IMR-90 (cell line): Measurements from ENCODE around the gene INPPL1. TPM values are rescaled to one million over a fixed set of nuclear protein-coding genes. Genes with fewer than 3 reads are reported as not detected.

ENCODE experiments used
- ATAC-seq: fragments of 200-7000 bp; cut with Tn5 transposase; 2 replicates; pipeline ENCODE4 v1.9.1; 2020; ENCODE audit warnings: low read depth, mild to moderate bottlenecking, moderate library complexity
- BruUV-seq: library from RNA; stranded (reverse); fragments of 400-500 nt; replicated peaks from 2 replicates; lab custom pipeline; 2021; lab: Mats Ljungman, UMichigan
- CTCF ChIA-PET: fragments of 300-600 bp; formaldehyde crosslinking; extraction: SDS; loops from one replicate; lab custom pipeline; 2021; ENCODE audit warnings: antibody characterized with exemption; lab: Yijun Ruan, JAX
- POLR2A ChIA-PET: fragments of 300-600 bp; sonication (Branson Sonifier 250); formaldehyde crosslinking; loops from one replicate; lab custom pipeline; 2022; ENCODE audit warnings: antibody characterized with exemption; ENCODE audit not compliant: unreplicated experiment; lab: Charles Lee
- DNase-seq: peaks from one replicate; pipeline ENCODE4 v3.0.0; 2013
- H2AFZ ChIP-seq: replicated peaks from 2 replicates; pipeline ENCODE3; 2013; ENCODE audit warnings: low read length, mild to moderate bottlenecking; ENCODE audit not compliant: poor library complexity
- H2AK5ac ChIP-seq: 2 replicates; pipeline ENCODE4 v1.6.1; 2013; ENCODE audit warnings: low read depth, low read length, inconsistent platforms
- H2AK9ac ChIP-seq: replicated peaks from 2 replicates; pipeline ENCODE3; 2013; ENCODE audit warnings: mild to moderate bottlenecking, low read depth, low read length, moderate library complexity; ENCODE audit not compliant: poor library complexity
- H2BK120ac ChIP-seq: 2 replicates; pipeline ENCODE4 v1.6.1; 2013; ENCODE audit warnings: low read depth, low read length, inconsistent platforms
- H2BK15ac ChIP-seq: 3 replicates; pipeline ENCODE4 v1.6.1; 2013; ENCODE audit warnings: low read depth, low read length, inconsistent platforms
- H2BK20ac ChIP-seq: 2 replicates; pipeline ENCODE4 v1.6.1; 2013; ENCODE audit warnings: low read depth, mild to moderate bottlenecking, inconsistent platforms, low read length, moderate library complexity
- H2BK5ac ChIP-seq: 2 replicates; pipeline ENCODE4 v1.6.1; 2013; ENCODE audit warnings: mild to moderate bottlenecking, low read depth, low read length, inconsistent platforms; ENCODE audit not compliant: poor library complexity, severe bottlenecking
- H3K14ac ChIP-seq: replicated peaks from 2 replicates; pipeline ENCODE4 v1.6.1; 2013; ENCODE audit warnings: low read depth, low read length, inconsistent platforms
- H3K18ac ChIP-seq: 2 replicates; pipeline ENCODE4 v1.6.1; 2013; ENCODE audit warnings: low read depth, low read length, control low read depth
- H3K23ac ChIP-seq: 2 replicates; pipeline ENCODE4 v1.6.1; 2013; ENCODE audit warnings: low read depth, low read length, inconsistent platforms
- H3K27ac ChIP-seq: 2 replicates; pipeline ENCODE4 v1.5.1; 2013; ENCODE audit warnings: mild to moderate bottlenecking, control low read depth, low read length; ENCODE audit not compliant: insufficient read depth
- H3K27me3 ChIP-seq: 2 replicates; pipeline ENCODE4 v1.6.1; 2013; ENCODE audit warnings: low read length; ENCODE audit not compliant: control insufficient read depth, insufficient read depth
- H3K36me3 ChIP-seq: 2 replicates; pipeline ENCODE4 v1.6.1; 2013; ENCODE audit warnings: low read length, mixed read lengths; ENCODE audit not compliant: control insufficient read depth, insufficient read depth
- H3K4ac ChIP-seq: 2 replicates; pipeline ENCODE4 v1.6.1; 2013; ENCODE audit warnings: low read depth, low read length, inconsistent platforms
- H3K4me1 ChIP-seq: 2 replicates; pipeline ENCODE4 v1.6.1; 2013; ENCODE audit warnings: low read length, mixed read lengths; ENCODE audit not compliant: control insufficient read depth, insufficient read depth
- H3K4me2 ChIP-seq: 2 replicates; pipeline ENCODE4 v1.6.1; 2013; ENCODE audit warnings: low read depth, mild to moderate bottlenecking, control low read depth, low read length, moderate library complexity
- H3K4me3 ChIP-seq: 2 replicates; pipeline ENCODE4 v1.5.1; 2013; ENCODE audit warnings: low read depth, mild to moderate bottlenecking, control low read depth, low read length, moderate library complexity; ENCODE audit not compliant: insufficient read depth
- H3K56ac ChIP-seq: 2 replicates; pipeline ENCODE4 v1.6.1; 2013; ENCODE audit warnings: low read length, inconsistent platforms; ENCODE audit not compliant: insufficient read depth; ENCODE audit errors: extremely low read depth
- H3K79me1 ChIP-seq, 2 experiments: 2 replicates each; pipeline ENCODE4 v1.6.1; 2013; ENCODE audit warnings: low read length in 2 of 2, inconsistent platforms in 1 of 2, low read depth in 1 of 2
- H3K9ac ChIP-seq: 2 replicates; pipeline ENCODE4 v1.6.1; 2013; ENCODE audit warnings: low read depth, low read length, control low read depth
- H3K9me1 ChIP-seq: 2 replicates; pipeline ENCODE4 v1.6.1; 2013; ENCODE audit warnings: low read length, inconsistent platforms; ENCODE audit not compliant: insufficient read depth
- H3K9me3 ChIP-seq: 2 replicates; pipeline ENCODE4 v1.6.1; 2013; ENCODE audit warnings: low read length; ENCODE audit not compliant: control insufficient read depth, insufficient read depth
- H4K20me1 ChIP-seq: 2 replicates; pipeline ENCODE4 v1.6.1; 2013; ENCODE audit warnings: low read length, inconsistent platforms; ENCODE audit not compliant: insufficient read depth
- H4K5ac ChIP-seq: 2 replicates; pipeline ENCODE4 v1.6.1; 2013; ENCODE audit warnings: mild to moderate bottlenecking, low read depth, low read length, control low read depth
- H4K8ac ChIP-seq, 2 experiments: 2 replicates each; pipeline ENCODE4 v1.6.1; 2013; ENCODE audit warnings: low read depth in 2 of 2, low read length in 2 of 2, control low read depth in 1 of 2, inconsistent platforms in 1 of 2
- H4K91ac ChIP-seq: 2 replicates; pipeline ENCODE4 v1.6.1; 2013; ENCODE audit warnings: low read depth, low read length, inconsistent platforms; ENCODE audit not compliant: insufficient read depth
- BHLHE40 ChIP-seq: fragments of 150-350 bp; IDR thresholded peaks from 2 replicates; pipeline ENCODE4 v1.6.1; 2016; ENCODE audit warnings: mild to moderate bottlenecking, low read depth, low read length
- CEBPB ChIP-seq: IDR thresholded peaks from 2 replicates; pipeline ENCODE4 v1.6.1; 2012; ENCODE audit warnings: low read depth, low read length, improper control_type of control experiment
- CHD1 ChIP-seq: IDR thresholded peaks from 2 replicates; pipeline ENCODE4 v1.6.1; 2012; ENCODE audit warnings: low read depth, low read length, improper control_type of control experiment
- CTCF ChIP-seq: conservative IDR thresholded peaks from 2 replicates; pipeline ENCODE4 v1.5.1; 2012; ENCODE audit warnings: mild to moderate bottlenecking, low read depth, low read length, improper control_type of control experiment
- FOS ChIP-seq: fragments of 150-350 bp; IDR thresholded peaks from 2 replicates; pipeline ENCODE4 v1.6.1; 2016; ENCODE audit warnings: low read depth, low read length
- MAFK ChIP-seq: IDR thresholded peaks from 2 replicates; pipeline ENCODE4 v1.6.1; 2012; ENCODE audit warnings: low read depth, low read length, improper control_type of control experiment
- MAZ ChIP-seq: IDR thresholded peaks from 2 replicates; pipeline ENCODE4 v1.6.1; 2012; ENCODE audit warnings: low read depth, mild to moderate bottlenecking, low read length, improper control_type of control experiment, moderate library complexity, borderline replicate concordance
- MXI1 ChIP-seq: IDR thresholded peaks from 2 replicates; pipeline ENCODE4 v1.6.1; 2012; ENCODE audit warnings: low read depth, mild to moderate bottlenecking, low read length, moderate library complexity, borderline replicate concordance
- NFE2L2 ChIP-seq: fragments of 150-350 bp; IDR thresholded peaks from 2 replicates; pipeline ENCODE4 v1.6.1; 2016; ENCODE audit warnings: low read depth, mild to moderate bottlenecking, low read length
- POLR2A ChIP-seq: IDR thresholded peaks from 2 replicates; pipeline ENCODE4 v1.6.1; 2012; ENCODE audit warnings: mild to moderate bottlenecking, low read depth, low read length
- RAD21 ChIP-seq: IDR thresholded peaks from 2 replicates; pipeline ENCODE4 v1.6.1; 2012; ENCODE audit warnings: low read length, improper control_type of control experiment
- RCOR1 ChIP-seq: IDR thresholded peaks from 2 replicates; pipeline ENCODE4 v1.6.1; 2012; ENCODE audit warnings: mild to moderate bottlenecking, low read length, improper control_type of control experiment; ENCODE audit not compliant: insufficient replicate concordance
- RFX5 ChIP-seq: IDR thresholded peaks from 2 replicates; pipeline ENCODE4 v1.8.0; 2012; ENCODE audit warnings: low read depth, mild to moderate bottlenecking, low read length, moderate library complexity
- SMC3 ChIP-seq: fragments of 150-350 bp; IDR thresholded peaks from 2 replicates; pipeline ENCODE4 v1.6.1; 2016; ENCODE audit warnings: low read depth, mild to moderate bottlenecking, antibody characterized with exemption, low read length, moderate library complexity
- USF2 ChIP-seq: fragments of 150-350 bp; IDR thresholded peaks from 2 replicates; pipeline ENCODE4 v1.6.1; 2017; ENCODE audit warnings: mild to moderate bottlenecking, antibody characterized with exemption, low read length, low read depth
- WGBS, 2 experiments: methylation state at CpG; one replicate each; pipeline versions ENCODE4 v1.1.5 to v1.1.7; 2013; ENCODE audit warnings: missing lambda C conversion rate in 2 of 2; ENCODE audit not compliant: insufficient read length in 1 of 2; ENCODE audit errors: extremely low coverage in 2 of 2; 5-methylcytosine and 5-hydroxymethylcytosine counted together
- dilution Hi-C: fragments of 300-500 bp; cut with HindIII; formaldehyde crosslinking; loops from one replicate; pipeline ENCODE4 v1.14.3; 2018; ENCODE audit warnings: low sequenced_read_pairs; ENCODE audit not compliant: unreplicated experiment
- in situ Hi-C: fragments of 300-500 bp; cut with MboI; formaldehyde crosslinking; loops from 3 replicates; pipeline ENCODE4 v1.14.3; 2019; ENCODE audit warnings: low sequenced_read_pairs, inconsistent platforms, mixed read lengths
- intact Hi-C: fragments of 100-400 bp; cut with micrococcal nuclease; formaldehyde crosslinking; loops from 2 replicates; pipeline ENCODE4 v1.10.0; 2022
- polyA plus RNA-seq, 3 experiments: library from polyadenylated mRNA; depleted of rRNA; stranded (reverse); fragments of >200 nt; gene quantifications; 2 replicates each; pipeline ENCODE4 v1.2.3, GENCODE V29; 2012; ENCODE audit warnings: low replicate concordance in 1 of 3
- total RNA-seq: library from RNA; depleted of rRNA; stranded (reverse); fragments of >200 nt; gene quantifications from 2 replicates; pipeline ENCODE4 v1.2.3, GENCODE V29; 2012
- TF ChIP-seq, protein P1 (sequence below): fragments of 150-350 bp; IDR thresholded peaks from 2 replicates; pipeline ENCODE4 v1.6.1; 2016; ENCODE audit warnings: low read depth, mild to moderate bottlenecking, low read length, moderate library complexity, borderline replicate concordance

Gene INPPL1
- total and polyA plus RNA-seq, 2 of the 4 experiments (the other 2 are of a cell fraction), result 27.4 to 105 TPM

GRCh38 chr11:72220696-72221363 is 3.7 kb upstream of the INPPL1 start:
- H2BK20ac ChIP-seq, result no peak overlapping the region
- DNase-seq, result no peak
- H3K18ac ChIP-seq, result no peak overlapping the region
- no peak overlapping the region for H3K4me3 ChIP-seq
- peaks cover 4% of the 10 kb centered on the region; the same call in 1 of the 2 replicates for H3K4me1 ChIP-seq
- no peak overlapping the region for H3K27ac ChIP-seq
- H3K4me2 ChIP-seq, result no peak overlapping the region
- CTCF ChIA-PET, result no interaction called here
- no peak overlapping the region for H3K56ac ChIP-seq
- no peak overlapping the region for H3K4ac ChIP-seq
- H2AFZ ChIP-seq, result no peak overlapping the region
- no peak overlapping the region for H4K8ac ChIP-seq
- dilution Hi-C loops (no loop called here), intact Hi-C loops (no loop called here), in situ Hi-C loops (no loop called here)
- TF ChIP-seq CHD1, result no peak
- TF ChIP-seq USF2, result no peak
- TF ChIP-seq RCOR1, result no peak
- no peak for TF ChIP-seq CEBPB
- TF ChIP-seq NFE2L2, result no peak
- TF ChIP-seq, protein P1, sequence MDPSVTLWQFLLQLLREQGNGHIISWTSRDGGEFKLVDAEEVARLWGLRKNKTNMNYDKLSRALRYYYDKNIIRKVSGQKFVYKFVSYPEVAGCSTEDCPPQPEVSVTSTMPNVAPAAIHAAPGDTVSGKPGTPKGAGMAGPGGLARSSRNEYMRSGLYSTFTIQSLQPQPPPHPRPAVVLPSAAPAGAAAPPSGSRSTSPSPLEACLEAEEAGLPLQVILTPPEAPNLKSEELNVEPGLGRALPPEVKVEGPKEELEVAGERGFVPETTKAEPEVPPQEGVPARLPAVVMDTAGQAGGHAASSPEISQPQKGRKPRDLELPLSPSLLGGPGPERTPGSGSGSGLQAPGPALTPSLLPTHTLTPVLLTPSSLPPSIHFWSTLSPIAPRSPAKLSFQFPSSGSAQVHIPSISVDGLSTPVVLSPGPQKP, result no peak
- TF ChIP-seq MAFK, result no peak
- TF ChIP-seq MXI1, result no peak
- no peak for TF ChIP-seq MAZ
- TF ChIP-seq FOS, result no peak
- TF ChIP-seq POLR2A, result no peak
- TF ChIP-seq BHLHE40, result no peak
- no peak for TF ChIP-seq SMC3
- TF ChIP-seq RAD21, result no peak
- TF ChIP-seq RFX5, result no peak
- no peak for TF ChIP-seq CTCF
- no peak overlapping the region for H3K23ac ChIP-seq
- no peak overlapping the region for H3K9ac ChIP-seq
- BruUV-seq, result no TSS peak
- no peak overlapping the region; the same call in 1 of the 2 replicates for H2AK5ac ChIP-seq
- peaks cover 11 to 15% of the 10 kb centered on the region in 2 experiments; a peak in 3 of 4 replicates for H3K79me1 ChIP-seq
- peaks cover 29% of the 10 kb centered on the region for H3K27me3 ChIP-seq
- peaks cover 8% of the 10 kb centered on the region for H4K20me1 ChIP-seq
- H4K91ac ChIP-seq, result no peak overlapping the region
- H3K9me3 ChIP-seq, result no peaks in the 10 kb centered on the region
- 86% methylated on average over 4 of the region's 10 CpGs; no CpG with 5 or more reads in 1 of the 2 experiments for WGBS, 2 experiments
- peaks cover 4% of the 10 kb centered on the region; the same call in 1 of the 2 replicates for H3K9me1 ChIP-seq
- H3K36me3 ChIP-seq, result no peaks in the 10 kb centered on the region
- ATAC-seq, result no peak
- no peak overlapping the region for H4K5ac ChIP-seq
- H2AK9ac ChIP-seq, result no peak overlapping the region
- POLR2A ChIA-PET, result no interaction called here
- no peak overlapping the region for H2BK120ac ChIP-seq
- no peak overlapping the region for H2BK5ac ChIP-seq
- H3K14ac ChIP-seq, result no peak overlapping the region
- no peak overlapping the region for H2BK15ac ChIP-seq
